Midbrain (tissue), 1 donor: Measurements from ENCODE around the gene CDK2.
A peak's percentile ranks its signal among the peaks of the same experiment; 100 is the strongest.
"Not testable (repeated sequence)": the region's sequence is repeated elsewhere in the genome, so short reads cannot be mapped to it uniquely, and the experiment has no call there.

Experiments used
- DNase-seq: peaks from one replicate; lab custom pipeline; 2025; lab: John Stamatoyannopoulos, UW

CDK2 gene

GRCh38 chr12:55966408-55967281, at the start of gene CDK2:
CDK2 (plus strand) TSS chr12:55966830; CDS start chr12:55967009, 179 bp downstream.
- peak; percentile 82 for DNase-seq

GRCh38 chr12:55919032-55919431, 47.6 kb upstream of the CDK2 start:
- not testable (repeated sequence) for DNase-seq

- no peak for DNase-seq
Measured at GRCh38 chr12:55922126-55922525, 44.5 kb upstream of the CDK2 start.

- not testable (repeated sequence) for DNase-seq
Measured at GRCh38 chr12:55923648-55924047, 43.0 kb upstream of the CDK2 start.

- no peak for DNase-seq
Measured at GRCh38 chr12:55925371-55925770, 41.3 kb upstream of the CDK2 start.

- DNase-seq = peak; percentile 44
Measured at GRCh38 chr12:55925870-55926737, 40.5 kb upstream of the CDK2 start.

- peak; percentile 93 for DNase-seq
Measured at GRCh38 chr12:55926738-55927587, 39.7 kb upstream of the CDK2 start.

- peak; percentile 58 for DNase-seq
Measured at GRCh38 chr12:55927588-55928502, 38.8 kb upstream of the CDK2 start, which contains the start of gene PYM1. PYM1 (minus strand) TSS chr12:55927894; CDS start chr12:55927761, 133 bp downstream.

GRCh38 chr12:55929306-55929791, 37.3 kb upstream of the CDK2 start:
- DNase-seq = no peak

GRCh38 chr12:55930771-55931316, 35.8 kb upstream of the CDK2 start, which contains the start of gene DGKA:
DGKA (plus strand) TSS chr12:55931162; CDS start chr12:55936504, 5,342 bp downstream.
- DNase-seq = peak; percentile 24

GRCh38 chr12:55931317-55931779, 35.3 kb upstream of the CDK2 start:
- no peak for DNase-seq

- peak; percentile 38 for DNase-seq
Measured at GRCh38 chr12:55931780-55932550, 34.7 kb upstream of the CDK2 start.

GRCh38 chr12:55932551-55932910, 34.1 kb upstream of the CDK2 start:
- no peak for DNase-seq

GRCh38 chr12:55933169-55933798, 33.3 kb upstream of the CDK2 start:
- DNase-seq = no peak

GRCh38 chr12:55933799-55934742, 32.6 kb upstream of the CDK2 start:
- DNase-seq = no peak

GRCh38 chr12:55934773-55935172, 31.9 kb upstream of the CDK2 start:
- DNase-seq = no peak

- no peak for DNase-seq
Measured at GRCh38 chr12:55935738-55936151, 30.9 kb upstream of the CDK2 start.
